CD4-positive, alpha-beta T cell treated with Interleukin-21 for 1 hour (primary cell): ENCODE data around the gene L2HGDH.

ENCODE experiments used
- DNase-seq: peaks from one replicate; pipeline ENCODE4 v3.0.0-alpha.2; 2020

Gene L2HGDH

GRCh38 chr14:50285861-50286260 lies 26.2 kb downstream of the L2HGDH start:
- DNase-seq, result no peak

GRCh38 chr14:50272498-50272897 lies 39.5 kb downstream of the L2HGDH start:
- DNase-seq, result no peak

GRCh38 chr14:50270932-50271331 lies 41.1 kb downstream of the L2HGDH start:
- no peak for DNase-seq

- DNase-seq, result no peak
Measured at GRCh38 chr14:50265029-50265428, 47.0 kb downstream of the L2HGDH start.

GRCh38 chr14:50263321-50263720 lies 48.7 kb downstream of the L2HGDH start:
- DNase-seq, result no peak

GRCh38 chr14:50262865-50263264 lies 49.2 kb downstream of the L2HGDH start:
- DNase-seq, result no peak

DNA sequence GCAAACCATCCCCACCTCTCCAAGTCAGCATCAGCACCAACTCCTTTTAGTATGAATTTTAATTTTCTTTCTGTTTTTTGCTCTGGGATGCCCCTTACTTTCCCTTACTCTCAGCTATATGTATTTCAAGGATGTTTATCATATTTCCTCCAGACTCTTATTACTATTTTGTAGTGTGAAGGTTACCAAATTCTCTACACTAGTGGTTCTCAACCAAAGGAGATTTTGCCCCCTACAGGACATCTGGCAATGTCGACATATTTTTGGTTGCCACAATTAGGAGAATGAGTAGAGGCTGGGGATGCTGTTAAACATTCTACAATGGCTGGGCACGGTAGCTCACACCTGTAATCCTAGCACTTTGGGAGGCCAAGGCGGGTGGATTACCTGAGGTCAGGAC lies 51.5 kb downstream of the L2HGDH start:
- DNase-seq, result peak; percentile 49

GRCh38 chr14:50260072-50260471 lies 52.0 kb downstream of the L2HGDH start:
- no peak for DNase-seq

DNA sequence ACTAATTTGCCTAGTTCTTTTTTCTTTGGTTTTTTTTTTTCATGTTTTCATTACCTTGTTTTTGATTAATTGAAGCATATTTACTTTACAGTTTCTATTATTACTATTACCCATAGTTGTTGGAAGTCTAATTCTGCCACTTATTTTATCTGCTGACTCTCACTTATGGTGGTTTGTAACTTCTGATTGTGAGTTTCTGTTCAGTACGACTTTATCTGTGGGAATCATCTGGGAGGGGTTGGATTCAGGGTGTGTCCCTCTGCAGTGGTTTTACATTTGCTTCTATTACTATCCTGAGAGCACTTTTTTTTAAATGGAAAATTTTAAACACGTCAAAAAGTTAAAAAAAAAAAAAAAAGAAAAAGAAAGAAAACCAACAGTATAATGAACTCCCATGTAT lies 54.3 kb downstream of the L2HGDH start:
- DNase-seq, result no peak

DNA sequence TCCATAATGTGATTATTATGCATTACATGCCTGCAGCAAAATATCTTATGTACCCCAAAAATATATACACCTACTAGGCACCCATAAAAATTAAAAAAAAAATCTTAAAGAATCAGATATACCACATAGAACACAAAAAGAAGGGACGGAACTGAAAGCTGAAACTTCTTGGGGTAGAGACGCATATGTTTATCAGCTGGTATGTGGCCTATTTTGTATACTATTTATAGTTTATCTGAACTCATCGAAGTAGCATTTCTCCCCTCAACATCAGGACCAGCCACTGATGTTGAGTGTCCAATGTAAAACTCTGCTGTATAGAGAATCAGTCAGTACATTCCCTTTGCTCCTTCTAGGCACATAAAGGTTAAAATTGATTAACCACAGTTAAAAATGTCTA lies 57.8 kb downstream of the L2HGDH start:
- DNase-seq, result no peak

GRCh38 chr14:50249136-50249775 lies 62.8 kb downstream of the L2HGDH start:
- DNase-seq, result no peak

- no peak for DNase-seq
Measured at GRCh38 chr14:50247245-50247644, 64.8 kb downstream of the L2HGDH start.

- no peak for DNase-seq
Measured at GRCh38 chr14:50242566-50243310, 69.3 kb downstream of the L2HGDH start.

DNA sequence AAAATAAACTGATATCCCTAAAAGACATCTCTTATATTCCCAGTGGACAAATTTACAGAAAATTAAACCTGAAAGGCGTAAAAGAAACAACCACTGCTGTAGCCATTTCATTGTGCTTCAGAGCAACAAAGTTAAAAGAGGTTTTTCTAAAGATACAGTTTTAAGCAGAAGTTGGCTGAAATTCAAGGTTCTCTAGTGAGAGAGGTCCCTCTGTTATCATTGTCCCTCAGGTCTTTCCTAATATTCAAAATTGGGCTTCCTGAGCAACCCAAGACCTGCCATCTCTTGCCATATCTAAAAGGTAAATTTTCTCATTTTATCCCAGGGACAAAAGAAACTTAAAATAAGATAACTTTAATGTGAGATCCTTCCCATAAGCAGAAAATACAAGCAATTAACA lies 69.9 kb downstream of the L2HGDH start:
- no peak for DNase-seq

GRCh38 chr14:50237427-50237826 lies 74.6 kb downstream of the L2HGDH start:
- no peak for DNase-seq

- peak; percentile 13 for DNase-seq
Measured at GRCh38 chr14:50233951-50234250, 78.1 kb downstream of the L2HGDH start.

GRCh38 chr14:50233166-50233950 lies 78.7 kb downstream of the L2HGDH start:
- peak; percentile 18 for DNase-seq

- no peak for DNase-seq
Measured at GRCh38 chr14:50232276-50232642, 79.8 kb downstream of the L2HGDH start.

GRCh38 chr14:50231475-50232275 lies 80.4 kb downstream of the L2HGDH start, which contains the start of gene SOS2:
SOS2 (minus strand) TSS chr14:50231578; CDS start chr14:50231283, 295 bp downstream.
- peak; percentile 86 for DNase-seq

DNA sequence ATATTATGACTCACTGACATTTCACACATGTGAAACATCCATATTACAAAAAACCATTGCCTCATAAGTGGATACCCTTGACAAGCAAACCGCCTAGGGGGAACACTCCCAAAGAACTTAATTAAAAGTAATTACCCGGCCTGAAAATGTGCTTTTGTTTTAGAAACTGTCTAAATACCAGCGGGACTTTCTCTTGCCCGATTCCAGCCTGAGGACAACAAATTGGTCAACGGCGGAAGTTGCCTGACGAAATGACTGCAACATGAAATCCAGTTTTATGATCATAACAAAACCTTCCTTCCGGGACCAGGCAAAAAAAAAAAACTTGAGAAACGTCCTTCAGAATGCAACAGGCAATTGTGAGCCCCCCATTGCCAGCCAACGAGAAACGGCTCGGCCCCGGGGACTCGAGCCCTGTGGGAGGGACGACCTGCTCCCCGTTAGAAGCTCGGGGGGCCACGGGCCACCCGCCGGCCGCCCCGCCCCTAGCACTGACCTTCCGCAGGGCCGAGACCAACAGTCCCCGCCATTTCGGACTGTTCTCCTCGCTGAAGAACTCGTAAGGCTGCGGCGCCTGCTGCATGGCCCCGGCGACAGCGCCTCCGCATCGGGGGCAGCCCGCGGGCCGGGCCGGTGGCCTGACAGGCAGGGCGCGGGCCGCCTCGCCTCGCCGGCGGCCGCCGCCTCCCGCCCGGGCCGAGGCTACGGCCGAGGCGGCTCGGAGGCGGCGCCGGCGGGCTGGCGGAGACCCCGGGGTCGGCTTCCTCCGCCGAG lies 81.1 kb downstream of the L2HGDH start:
- DNase-seq, result peak; percentile 49

- DNase-seq, result no peak
Measured at GRCh38 chr14:50230401-50230700, 81.7 kb downstream of the L2HGDH start.

DNA sequence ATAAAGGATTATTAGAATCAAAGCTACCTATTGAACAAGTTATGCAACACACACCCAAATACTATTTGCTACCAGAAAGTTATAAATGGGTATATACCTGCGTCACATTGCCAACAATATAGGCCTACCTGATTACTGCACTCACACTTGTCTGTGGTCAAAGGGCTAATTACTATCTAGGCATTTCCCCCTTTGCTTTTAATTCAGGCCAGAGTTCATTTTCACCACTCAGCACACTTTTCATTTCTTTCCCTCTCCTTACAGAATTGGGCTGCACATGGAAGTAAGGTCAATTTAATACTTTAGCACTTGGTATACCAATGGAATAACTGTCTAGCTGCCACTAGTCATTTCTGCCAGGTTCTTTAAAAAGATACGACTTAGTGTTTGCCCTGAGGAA lies 82.3 kb downstream of the L2HGDH start:
- DNase-seq, result no peak

DNA sequence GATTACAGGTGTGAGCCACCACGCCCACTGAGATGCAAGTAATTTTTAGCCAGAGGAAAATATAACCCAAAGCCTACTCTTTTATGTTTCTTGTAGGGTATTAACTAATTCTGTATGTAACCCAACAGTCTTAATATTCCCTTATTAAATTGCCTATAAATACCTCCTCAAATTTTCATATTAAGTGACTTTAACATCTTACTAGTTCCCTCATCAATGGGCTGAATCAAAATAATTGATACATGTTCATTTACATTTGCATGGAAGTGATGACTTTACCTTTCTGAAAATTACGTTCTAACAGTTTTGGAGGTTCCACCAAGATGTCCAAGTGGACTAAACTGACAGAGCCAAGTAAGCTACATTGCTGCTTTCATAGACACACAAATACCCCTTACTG lies 83.7 kb downstream of the L2HGDH start:
- no peak for DNase-seq
